ENCODE measurements around the gene KCNA2.

KCNA2 gene

GRCh38 chr1:110566836-110567235, 39.3 kb downstream of the KCNA2 start:
- DNase-seq (ENCODE audit: low read depth): no peak

DNA sequence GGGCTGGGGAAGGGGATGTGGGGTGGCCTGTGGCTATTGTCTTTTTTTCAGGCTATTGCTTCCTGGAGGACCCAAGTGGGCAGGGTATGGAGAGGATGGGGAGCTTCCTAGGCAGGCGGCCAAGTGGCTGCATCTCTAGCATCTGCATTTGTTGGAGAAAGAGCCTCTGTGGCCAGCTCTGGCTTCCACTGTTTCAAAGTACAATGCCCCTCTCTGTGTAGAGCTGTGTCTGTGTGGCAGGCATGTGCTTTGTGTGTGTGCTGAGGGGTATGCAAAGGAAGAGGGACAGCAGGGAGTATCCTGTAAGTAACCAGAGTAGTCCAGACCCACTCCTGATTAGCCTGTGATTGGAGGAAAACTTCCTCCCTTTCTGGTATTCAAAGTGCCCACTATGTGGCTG, 40.6 kb downstream of the KCNA2 start:
- no peak for DNase-seq (ENCODE audit: low read depth)

GRCh38 chr1:110563089-110563488, 43.1 kb downstream of the KCNA2 start:
- DNase-seq (ENCODE audit: low read depth): no peak

DNA sequence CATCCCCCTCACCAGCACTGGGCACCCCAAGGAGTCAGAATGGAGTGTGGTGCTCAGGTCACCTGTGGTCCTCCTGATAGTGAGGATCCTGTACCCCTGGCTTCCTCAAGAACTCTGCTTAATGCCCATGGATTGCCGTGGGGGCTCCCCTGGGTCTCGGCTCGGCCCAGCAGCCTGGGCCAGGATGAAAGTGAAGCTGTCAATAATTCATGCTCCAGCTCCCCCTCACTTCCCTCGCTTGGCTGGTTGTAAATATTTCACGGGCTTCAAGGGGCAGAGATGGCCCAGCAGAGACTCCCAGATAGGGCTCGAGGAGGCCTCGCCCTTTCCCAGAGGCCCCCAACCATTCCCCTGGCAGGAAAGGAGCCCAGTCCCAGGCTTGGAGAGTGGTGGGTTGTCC, 44.6 kb downstream of the KCNA2 start:
- DNase-seq (ENCODE audit: low read depth): no peak

GRCh38 chr1:110559157-110559556, 47.0 kb downstream of the KCNA2 start:
- DNase-seq (ENCODE audit: low read depth): no peak

DNA sequence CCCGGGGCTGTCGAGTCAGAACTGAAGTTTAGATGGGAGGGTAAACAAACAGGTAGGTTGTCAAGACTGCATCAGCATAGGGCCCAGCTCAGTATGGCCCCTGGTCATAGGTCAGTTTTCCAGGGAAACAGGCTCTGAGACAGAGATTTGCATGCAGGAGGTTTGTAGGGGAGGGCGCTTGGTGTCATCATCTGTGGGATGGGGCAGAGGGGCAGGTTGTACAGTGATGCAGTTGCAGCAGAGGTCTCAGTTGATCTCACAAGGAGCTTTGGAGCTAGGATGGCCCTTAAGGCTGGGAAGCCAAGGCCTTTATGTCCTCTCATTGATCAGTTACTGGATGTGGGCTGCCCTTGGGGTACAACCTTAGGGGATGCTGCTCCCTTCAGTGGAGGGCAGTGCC, 48.7 kb downstream of the KCNA2 start:
- DNase-seq (ENCODE audit: low read depth): no peak

DNA sequence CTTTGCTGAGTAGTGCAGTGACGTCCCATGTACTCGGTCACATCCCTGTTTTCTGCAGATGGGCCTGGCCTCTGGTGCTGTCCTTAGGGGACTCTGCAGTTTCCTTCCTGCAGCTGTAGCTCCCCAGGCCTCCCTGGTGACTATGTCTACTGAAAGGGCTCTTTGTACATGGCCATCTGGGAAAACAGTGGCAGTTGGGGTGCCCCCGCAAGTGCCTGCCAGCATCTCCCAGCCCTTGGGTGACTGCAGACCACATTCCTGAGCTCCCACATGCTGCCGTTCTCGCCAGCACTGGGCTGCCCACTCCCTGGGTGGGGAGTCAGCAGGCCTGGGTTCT, 49.7 kb downstream of the KCNA2 start:
- no peak for DNase-seq (ENCODE audit: low read depth)

GRCh38 chr1:110555807-110556470, 50.2 kb downstream of the KCNA2 start:
- no peak for DNase-seq (ENCODE audit: low read depth)

DNA sequence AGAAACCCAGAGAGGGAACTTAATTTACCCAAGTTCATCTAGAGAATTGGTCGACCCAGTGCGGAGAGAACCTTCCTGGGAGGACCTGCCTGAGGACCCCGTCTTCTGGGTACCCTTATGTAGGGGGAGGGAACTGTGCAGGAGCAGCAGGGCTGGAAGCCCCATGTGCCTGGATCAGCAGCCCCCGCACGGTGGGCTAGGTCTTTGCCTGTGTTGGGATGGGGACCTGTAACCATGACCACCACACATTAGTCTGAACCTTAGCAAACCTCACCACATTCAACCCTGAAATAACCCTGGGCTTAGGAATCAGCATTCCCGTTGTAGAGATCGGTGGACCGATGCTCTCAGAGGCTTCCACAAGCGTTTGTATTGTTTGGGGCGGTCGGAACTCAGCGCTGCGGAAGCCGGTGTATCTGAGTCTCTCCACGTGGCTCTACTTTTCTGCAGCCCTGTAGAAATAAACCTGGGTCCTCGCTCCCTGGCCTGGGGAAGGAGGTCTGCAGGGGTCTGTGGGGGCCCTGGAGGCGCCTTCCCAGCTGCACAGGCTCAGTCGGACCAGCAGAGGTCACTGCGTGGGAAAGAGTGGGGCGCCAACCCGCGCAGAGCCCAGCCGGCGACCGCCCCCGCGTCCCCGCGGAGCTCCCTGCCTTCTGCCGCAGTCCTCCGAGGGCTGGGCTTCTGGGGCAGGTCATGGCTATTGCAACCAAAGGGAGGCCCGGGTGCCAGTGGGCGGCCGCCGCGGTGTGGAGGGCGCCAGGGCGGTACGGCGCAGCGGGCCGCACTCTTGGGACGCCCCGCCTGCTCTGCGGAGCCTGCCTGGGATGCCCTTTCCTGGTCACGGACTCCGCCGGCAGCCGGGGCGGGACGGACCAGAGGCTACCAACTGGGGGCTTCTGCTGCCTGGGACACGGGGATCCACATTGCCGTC, 51.0 kb downstream of the KCNA2 start:
- DNase-seq (ENCODE audit: low read depth): no peak

DNA sequence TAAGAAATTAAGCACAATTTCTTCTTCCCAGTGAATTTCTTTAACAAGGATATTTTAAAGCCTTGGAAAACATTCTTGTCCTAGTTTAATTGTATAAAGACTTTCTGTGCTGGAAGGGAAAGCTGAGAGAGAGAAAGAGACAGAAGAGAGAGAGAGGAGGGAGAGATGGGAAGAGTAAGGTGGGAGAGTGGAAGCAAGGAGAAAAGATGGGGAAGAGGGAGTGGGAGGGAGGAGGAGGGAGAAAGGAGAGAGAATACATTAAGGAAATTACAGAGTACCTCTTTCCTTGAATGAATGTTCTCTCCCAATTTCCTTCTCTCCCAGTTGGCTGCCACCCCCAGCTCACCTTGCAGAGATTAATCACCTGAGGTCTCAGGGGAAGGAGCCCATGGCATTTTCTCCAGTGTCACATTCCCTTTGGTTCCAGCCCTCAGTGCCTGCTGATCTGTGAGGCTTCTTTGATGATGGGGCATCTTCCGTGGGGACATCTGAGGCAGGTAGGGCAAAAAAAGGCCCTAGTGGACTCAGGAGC, 54.8 kb downstream of the KCNA2 start:
- DNase-seq (ENCODE audit: low read depth): no peak

GRCh38 chr1:110549831-110550230, 56.3 kb downstream of the KCNA2 start:
- no peak for DNase-seq (ENCODE audit: low read depth)

- no peak for DNase-seq (ENCODE audit: low read depth)
Observed at GRCh38 chr1:110548381-110548780, 57.8 kb downstream of the KCNA2 start.

GRCh38 chr1:110547017-110547416, 59.1 kb downstream of the KCNA2 start:
- no peak for DNase-seq (ENCODE audit: low read depth)

DNA sequence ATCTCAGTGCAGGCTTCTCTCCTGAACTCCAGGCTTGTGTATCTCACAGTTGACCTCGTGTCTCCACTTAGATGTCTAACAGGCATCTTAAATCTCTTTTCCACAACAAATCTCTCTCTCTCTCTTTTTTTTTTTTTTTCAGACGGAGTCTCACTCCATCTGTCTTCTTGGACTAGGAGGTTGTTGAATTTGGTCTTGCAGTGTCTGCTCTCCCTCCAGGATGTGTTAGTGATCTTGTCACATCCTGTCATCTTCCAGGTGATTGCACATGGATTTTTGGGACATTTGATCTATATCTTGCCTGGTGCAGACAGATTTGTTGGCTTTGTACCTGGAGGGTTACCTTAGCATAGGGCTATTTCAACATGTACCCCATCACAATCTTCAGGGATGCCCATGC, 60.7 kb downstream of the KCNA2 start:
- DNase-seq (ENCODE audit: low read depth): no peak

DNA sequence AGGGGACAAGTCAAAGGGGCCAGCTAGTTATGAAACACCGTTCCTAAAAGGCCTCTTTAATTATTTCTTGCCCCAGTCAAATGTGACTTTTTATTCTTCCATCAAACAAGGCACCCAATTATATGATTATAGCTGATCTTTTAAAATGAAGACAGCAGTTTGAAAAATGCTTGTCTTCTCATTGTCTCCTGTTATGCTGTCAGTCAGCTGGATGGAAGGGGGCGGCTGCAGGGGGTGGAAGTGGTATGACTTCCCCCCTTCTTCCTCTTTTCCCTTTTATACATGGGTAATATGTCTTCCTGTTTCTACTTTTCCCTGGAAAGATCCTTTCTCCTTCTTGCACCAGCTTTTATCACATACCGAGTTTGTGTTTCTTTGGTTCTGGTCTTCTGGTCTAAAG, 61.4 kb downstream of the KCNA2 start:
- no peak for DNase-seq (ENCODE audit: low read depth)
